Activated naive CD4-positive, alpha-beta T cell (primary cell): ENCODE measurements around the gene EHD1.
"Not testable (repeated sequence)": the region's sequence is repeated elsewhere in the genome, so short reads cannot be mapped to it uniquely, and the experiment has no call there.

Source experiments
- DNase-seq, 4 experiments: peaks; one replicate each; lab custom pipeline; 2025; lab: John Stamatoyannopoulos, UW

Gene EHD1

DNA sequence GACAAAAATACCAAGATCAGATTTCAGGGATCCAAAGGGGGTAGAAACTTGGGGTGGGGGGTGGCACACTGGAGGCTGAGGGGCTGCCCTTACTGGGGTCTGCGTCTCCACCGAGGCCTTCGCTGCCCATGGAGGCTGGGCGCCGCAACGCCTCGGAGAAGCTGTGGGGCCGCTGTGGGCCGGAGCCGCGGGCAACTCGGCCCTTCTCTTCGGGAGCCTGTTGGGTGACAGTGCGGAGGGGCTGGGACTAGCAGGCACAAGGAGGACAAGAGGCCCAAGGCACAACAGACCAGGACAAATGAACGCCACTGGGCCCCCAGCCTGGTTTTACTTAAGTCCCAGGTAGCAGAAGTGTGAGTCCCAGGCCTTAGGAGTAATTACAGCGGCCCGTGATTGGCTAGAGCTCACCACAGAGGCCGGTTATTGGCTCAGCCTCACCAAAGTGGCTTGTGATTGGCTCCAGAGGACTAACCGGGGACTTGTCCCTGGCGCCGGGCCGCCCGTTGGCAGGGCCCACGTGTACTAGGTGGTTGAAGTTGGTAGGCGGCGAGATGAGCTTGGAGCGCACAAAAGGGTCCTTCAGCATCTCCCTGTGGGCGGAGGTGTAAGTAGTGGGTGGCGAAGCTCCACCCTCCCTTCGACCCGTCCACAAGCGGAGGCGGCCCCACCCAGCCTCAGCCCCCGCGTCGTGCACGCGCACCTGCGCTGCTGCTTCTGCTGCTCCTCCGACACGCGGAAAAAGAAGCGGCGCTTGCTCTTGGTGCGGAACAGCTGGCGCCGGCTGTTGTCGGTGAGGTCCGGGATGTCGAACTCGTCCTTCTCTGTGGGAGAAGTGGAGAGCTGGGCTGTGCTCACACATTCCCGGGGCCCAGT lies 51.6 kb downstream of the EHD1 start:
- DNase-seq: no peak

DNA sequence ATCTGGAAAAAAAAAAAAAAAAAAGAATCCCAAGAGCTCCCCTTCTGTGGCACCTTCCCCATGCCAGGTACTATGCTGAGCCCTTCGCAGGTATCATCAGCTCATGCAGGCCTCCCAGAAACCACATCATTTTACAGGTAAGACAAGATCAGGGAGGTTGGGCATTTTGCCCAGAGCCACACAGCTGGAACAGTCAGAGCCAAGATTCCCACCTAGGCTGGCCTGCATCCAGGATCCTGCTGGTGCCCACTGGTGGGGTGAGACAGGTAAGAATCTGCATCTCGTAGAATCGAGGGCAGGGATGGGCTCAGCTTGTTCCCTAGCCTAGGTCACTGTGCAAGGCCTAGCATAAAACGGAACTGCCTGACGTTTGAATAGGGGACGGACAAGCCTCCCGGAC lies 52.4 kb downstream of the EHD1 start:
- DNase-seq: no peak

DNA sequence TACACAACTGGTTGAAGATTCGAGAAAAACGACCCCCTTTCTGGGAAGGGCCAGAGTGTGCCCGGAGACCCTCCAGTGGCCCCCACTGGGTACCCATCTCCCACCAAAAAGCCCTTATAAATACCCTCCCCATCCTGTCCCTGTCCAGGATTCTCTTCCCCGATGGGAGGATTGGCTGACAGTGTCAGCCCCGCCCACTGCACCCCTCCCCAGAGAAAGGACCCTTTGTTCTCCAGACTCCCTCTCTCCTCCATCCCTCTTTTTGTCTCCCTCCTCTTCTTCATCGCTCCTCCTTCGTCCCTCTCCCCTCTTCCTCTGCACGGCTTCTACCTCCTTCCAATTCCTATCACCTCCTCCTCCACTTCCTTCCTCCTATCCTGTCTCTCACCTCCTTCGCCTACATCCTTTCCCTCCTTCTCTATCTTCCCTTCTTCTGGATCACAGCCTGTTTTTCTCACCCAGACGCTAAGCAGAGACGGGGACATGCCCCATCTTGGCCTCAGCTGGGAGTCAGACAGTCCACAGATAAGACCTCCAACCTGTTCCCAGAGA lies 54.8 kb downstream of the EHD1 start:
- DNase-seq: no peak

DNA sequence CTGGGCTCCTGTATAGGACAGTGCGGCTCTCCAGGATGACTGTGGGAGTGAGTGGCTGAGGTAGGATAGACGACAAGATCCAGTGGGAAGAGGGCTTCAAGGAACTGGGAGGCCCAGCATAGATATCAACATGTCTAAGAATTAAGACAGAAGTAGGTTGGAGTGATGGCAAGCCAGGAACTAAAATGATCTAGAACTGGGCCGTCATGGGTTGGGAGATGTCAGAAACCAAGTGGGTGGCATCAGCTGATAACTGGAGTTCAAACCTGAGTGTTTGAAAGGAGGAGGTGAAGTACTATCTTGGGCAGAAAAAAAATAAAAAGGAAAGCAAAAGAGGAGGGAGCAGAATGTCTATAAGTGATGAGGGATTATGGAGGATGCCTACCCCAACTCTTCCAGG lies 60.9 kb downstream of the EHD1 start:
- DNase-seq: no peak

DNA sequence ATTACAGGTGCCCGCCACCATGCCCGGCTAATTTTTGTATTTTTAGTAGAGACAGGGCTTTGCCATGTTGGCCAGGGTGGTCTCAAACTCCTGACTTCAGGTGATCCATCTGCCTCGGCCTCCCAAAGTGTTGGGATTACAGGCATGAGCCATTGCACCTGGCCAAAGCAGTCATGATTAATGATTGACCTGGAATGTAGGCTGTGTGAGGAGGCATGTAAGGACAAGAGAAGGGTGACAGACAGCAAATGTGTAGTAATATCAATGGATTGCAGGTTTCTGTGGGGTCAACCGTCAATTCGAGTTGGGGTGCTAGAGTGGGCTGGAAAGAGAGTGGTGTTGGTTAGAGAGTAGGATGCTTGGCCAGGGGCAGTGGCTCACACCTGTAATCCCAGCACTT lies 63.0 kb downstream of the EHD1 start:
- DNase-seq: not testable (repeated sequence)

DNA sequence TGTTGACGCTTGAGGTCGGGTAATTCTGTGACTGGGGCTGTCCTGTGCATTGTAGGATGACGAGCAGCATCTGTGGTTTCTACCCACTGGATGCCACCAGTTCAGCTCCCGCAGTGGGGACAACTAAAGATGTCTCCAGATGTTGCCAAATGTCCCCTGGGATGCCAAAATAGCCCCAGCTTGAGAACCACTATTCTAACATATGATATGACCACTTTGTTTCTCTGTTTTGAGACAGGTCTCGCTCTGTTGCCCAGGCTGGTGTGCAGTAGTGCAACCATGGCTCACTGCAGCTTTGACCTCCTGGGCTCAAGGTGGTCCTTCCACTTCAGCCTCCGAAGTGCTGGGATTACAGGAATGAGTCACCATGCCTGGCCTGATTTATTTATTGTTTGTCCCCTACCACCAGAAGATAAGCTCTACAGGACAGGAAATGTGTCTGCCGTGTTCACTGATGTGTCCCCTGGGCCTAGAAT lies 63.7 kb downstream of the EHD1 start:
- no peak for DNase-seq

DNA sequence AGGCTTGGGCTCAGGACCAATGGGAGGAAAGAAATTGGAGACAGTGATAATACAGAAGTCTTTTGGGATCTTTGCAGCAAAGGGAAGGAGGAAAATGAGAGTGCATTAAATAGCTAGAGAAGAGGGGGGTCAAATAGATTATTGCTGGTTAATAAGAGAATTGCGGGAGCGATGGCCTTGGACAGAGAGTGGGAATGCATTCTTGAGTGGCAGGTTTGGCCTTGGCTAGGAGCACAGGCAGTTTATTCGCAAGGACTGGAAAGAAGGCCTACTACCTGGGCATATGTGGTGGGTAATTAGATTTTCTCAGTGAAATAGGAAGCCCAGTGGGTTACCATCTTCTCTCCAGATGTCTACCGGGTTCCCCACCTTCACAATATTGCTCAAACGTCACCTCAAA lies 64.6 kb downstream of the EHD1 start:
- no peak for DNase-seq

DNA sequence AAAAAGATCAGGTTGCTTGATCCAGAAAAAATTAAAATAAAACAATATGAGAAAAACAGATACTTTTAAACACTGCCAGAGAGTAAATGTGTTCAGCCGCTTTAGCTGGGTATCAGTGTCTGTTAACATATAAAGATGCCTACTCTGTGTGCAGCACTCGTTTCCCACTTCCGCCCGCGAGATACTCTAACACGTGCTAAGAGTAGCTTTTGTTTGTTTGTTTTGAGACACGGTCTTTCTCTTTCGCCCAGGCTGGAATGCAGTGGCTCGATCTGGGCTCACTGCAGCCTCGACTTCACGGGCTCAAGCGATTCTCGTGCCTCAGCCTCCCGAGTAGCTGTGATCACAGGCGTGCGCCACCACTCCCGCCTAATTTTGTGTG lies 67.5 kb downstream of the EHD1 start:
- DNase-seq: peak in 1 of 4 experiments; percentile 62

DNA sequence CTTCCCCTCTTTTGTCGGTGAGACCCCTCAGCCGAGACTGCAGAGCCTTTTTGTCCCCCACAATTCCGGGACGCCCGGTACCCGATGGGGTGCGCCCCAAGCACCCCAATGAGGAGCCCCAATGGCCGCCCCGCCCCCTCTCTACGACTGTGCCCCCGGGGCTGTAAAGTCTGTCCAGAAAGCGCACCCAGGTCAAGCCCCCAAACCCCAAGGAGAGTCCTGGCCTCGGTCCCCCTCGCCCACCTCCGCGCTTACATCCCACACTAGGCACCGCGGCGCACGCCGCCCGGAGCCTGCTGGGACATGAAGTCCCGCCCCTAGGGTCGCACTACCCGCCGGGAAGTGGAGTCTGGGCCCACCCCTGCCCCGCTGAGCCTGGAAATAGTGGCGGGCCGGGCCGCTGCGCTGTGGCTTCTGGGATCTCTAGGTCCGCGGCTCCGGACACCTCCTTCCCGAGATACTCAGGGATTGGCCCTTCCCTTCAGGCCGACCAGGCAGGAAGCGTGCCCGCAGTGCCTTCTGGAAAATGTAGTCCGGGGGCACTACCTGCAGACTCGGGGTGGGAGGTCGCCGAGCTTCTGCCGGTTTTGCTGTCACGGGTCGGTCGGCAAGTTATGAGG lies 68.0 kb downstream of the EHD1 start, which contains the start of gene MEN1:
Gene MEN1 (minus strand): TSS at position 281 of the 620 bp plus-strand sequence. CDS start 442 bp downstream, outside the sequence.
- peak; percentile 51 to 69 (median 64) for DNase-seq

DNA sequence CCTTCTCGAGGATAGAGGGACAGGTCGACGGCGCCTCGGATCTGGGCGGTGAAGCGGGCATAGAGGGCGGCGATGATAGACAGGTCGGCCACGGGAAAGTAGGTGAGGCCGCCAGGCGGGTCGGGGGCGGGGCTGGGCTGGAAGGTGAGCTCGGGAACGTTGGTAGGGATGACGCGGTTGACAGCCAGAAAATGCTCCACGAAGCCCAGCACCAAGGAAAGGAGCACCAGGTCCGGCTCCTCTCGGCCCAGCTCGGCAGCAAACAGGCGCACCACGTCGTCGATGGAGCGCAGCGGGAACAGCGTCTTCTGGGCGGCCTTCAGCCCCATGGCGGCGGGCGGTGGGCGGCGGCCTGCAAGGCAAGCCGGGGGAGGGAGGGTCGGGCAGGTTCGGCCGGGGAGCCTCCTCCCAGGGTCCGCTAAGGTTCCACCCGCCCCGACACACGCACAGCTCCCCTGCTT lies 68.6 kb downstream of the EHD1 start:
- DNase-seq: no peak

DNA sequence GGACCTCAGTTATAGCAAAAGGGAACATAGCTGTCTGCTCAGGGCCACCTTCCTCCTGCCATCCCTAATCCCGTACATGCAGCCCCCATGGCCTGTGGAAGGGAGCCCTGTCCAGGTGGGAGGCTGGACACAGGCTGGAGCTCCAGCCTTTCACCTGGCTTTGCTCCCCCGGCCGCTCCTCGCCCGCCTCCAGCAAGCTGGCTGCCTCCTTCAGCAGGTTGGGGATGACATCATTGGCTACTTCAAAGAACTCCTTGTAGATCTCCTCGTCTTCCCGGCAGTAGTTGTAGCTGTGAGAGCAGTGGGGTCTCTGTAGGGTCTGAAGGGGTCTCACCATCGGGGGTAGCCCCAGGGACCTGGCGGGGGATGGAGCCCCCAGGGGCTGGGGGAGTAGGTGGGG lies 72.9 kb downstream of the EHD1 start:
- DNase-seq: no peak

DNA sequence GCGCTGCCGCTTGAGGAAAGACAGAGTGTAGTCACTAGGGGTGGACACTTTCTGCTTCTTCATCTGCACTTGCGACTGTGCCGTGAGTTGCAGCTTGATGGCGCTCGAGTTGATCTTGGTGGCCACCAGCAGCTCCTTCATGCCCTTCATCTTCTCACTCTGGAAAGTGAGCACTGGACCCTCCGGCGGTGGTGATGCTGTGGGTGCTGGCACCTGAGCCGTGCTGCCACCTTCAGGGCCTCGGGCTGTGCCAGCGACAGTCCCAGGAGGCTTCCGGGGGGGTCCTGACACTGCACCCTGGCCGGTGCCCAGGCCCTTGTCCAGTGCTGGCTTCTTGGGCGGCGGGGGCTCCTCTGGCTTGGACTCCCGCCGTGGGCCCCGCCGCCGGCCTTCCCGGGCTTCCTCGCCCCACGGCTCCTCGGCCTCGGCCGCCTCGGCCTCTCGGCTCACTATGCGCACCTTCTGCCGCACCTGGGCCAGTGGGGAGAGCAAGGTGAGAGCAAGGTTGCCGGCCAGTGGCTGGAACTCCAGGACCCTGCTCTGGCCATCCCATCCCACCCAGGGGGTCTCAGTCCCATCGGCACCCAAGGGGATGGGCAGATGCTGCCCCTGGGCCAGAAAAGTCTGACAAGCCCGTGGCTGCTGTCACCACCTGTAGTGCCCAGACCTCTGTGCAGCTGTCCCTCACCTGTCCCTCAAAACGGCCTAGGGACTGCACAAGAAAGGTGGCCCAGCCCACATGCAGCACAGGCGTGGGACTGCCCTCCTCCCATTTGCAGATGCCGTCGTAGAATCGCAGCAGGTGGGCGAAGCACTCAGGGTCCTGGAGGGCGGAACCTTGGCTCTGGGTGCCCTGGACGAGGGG lies 73.8 kb downstream of the EHD1 start:
- no peak for DNase-seq

DNA sequence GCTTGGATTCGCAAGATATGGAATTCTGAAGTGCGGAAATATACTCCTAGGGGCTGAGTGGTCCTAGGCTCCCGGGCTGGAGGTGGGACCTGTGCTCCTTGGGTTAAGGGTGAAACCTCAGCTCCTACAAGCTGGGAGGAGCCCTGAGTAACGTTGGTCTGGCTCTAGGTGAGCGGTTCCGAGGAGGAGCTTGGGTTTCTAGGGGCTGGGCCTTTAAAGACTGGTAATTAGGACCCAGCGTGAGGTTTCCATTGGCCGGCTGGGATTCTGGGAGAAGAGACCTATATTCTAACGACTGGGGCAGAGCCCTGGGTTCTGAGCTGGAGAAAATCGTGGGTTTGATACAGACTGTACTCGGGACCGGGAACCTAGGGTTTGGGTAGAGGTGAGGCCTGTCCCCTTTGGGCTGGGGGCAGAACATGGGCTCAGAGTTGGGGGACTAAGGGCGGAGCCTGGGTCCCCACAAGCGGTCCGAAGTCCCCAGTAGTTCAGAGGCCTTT lies 74.5 kb downstream of the EHD1 start:
- no peak for DNase-seq

DNA sequence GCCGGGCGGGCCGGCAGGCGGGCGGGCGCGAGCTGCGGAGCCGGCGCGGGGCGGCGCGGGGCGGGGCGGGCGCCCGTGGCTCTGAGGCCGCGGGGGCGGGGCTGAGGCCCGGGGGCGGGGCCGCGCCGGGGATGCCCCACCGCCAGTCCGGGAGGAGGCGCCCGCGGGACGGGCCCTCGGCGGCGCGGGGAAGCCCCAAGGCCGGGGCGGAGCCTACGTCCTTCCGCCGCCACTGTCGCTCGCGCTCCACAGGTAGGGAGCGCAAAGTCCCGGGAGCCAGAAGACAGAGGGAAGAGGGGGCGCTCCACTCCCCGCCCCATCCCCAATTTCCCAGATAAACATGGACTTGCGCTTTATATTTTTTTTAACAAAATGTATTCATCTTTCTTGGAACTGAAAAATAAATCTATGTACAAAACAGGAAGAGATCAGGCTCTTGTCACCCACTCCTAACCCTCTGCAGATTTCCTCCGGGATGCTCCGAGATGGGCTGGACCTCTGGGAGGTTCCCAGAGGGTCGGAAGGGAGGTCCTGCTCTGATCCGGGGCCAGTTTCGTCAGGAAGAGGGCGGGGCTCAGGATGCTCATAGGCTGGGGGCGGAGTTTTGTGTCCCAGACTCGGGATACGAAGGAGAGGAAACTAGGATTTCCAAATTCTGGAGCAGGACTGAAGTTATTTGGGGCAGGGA lies 75.1 kb downstream of the EHD1 start, which contains the start of gene MAP4K2:
Gene MAP4K2 (minus strand): TSS at position 57 of the 688 bp plus-strand sequence. CDS start 65 bp downstream, outside the sequence.
- peak; percentile 44 to 87 (median 62) for DNase-seq

DNA sequence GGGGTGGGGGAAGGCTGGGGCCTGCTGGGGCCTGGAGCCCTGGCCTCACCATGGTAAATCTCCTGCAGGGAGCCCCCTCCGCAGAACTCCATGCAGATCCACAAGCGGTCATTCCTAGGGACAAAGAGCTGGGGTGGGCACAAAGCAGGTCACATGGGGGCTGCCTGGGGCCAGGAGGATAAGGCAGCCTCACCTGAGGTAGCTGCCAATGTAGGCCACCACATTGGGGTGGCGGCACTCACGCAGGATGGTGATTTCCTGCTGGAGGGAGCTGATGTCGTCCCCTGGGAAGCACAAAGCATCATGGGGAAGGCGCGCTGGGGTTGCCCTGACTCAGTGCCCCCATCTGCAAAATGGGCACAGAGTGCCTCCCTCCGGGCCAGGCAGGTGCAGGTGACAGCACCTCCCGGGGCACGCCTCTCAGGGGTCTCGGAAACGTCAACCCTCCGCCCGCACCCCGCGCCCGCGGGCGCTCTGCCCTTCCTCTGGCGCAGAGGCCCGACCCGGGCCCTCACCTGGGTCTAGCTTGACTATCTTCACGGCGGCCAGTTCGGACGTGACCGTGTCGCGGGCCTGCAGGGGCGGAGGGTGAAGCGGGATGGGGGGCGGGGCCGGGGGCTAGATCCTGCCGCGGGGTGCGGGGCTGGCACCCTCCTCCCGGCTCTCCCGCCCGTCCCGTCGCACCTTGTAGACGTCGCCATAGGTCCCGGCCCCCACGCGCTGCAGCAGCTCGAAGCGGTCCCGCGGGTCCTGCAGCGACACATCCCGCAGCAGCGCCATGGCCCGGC lies 75.9 kb downstream of the EHD1 start:
- DNase-seq: peak in 1 of 4 experiments; percentile 37
